GOT3 (cell line): ENCODE data around the gene BCAS3.

Experiments
- DNase-seq: peaks from one replicate; lab custom pipeline; 2025; ENCODE audit warnings: mixed read lengths; lab: John Stamatoyannopoulos, UW

BCAS3 gene

DNA sequence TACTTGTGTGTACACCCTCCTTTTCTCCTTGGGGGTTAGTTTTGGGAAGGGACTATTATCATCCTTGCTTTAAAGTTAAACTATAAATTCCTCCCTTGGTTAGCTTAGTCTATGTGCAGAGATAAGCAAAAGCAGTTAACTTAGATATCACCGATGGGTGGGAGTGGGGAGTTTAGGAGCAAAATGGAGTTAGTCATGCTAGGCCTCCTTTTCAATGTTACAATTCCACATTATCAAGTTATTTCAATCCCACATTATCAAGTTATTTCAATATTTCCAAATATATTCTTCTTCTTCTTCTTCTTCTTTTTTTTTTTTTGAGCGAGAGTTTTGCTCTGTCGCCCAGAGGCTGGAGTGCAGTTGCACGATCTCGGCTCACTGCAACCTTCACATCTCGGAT is 1.7 kb upstream of the BCAS3 start:
- DNase-seq, result no peak

DNA sequence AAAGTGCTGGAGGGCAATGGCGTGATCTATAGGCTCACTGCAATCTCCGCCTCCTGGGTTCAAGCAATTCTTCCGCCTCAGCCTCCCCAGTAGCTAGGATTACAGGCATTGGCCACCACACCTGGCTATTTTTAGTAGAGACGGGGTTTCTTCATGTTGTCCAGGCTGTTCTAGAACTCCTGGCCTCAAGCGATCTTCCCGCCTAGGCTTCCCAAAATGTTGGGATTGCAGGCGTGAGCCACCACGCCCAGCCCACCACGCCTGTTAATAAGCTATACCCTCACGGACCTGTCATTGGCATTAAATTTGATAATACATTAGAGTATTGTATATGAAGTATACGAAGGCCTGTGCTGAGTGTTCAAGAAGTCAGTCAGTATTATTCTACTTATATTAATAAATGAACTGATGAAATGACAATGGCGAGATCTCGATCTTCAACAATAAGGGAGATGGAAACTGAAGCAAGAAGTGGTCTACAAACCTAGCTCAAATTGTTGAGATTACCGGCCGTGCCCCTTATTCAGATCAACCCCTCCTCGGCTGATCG is 818 bp upstream of the BCAS3 start:
- DNase-seq, result no peak

GRCh38 chr17:60678118-60678444 is 430 bp downstream of the BCAS3 start:
- no peak for DNase-seq

DNA sequence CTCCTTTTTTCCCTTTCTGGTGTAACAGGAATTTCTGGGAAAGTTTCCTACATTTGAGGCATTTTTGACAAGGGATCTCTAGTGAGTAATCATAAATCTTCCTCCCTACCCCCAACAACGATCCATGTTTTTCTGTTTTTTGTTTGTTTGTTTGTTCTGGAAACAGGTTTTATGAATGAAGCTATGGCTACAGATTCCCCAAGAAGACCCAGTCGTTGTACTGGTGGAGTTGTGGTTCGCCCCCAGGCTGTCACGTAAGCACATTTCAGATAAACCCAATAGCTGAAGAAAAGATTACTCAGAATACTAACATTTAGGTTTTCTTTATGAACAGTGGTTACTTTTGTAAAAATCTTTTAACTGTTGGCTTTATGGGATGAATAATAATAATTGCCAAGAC is 1.6 kb downstream of the BCAS3 start:
- DNase-seq, result no peak

DNA sequence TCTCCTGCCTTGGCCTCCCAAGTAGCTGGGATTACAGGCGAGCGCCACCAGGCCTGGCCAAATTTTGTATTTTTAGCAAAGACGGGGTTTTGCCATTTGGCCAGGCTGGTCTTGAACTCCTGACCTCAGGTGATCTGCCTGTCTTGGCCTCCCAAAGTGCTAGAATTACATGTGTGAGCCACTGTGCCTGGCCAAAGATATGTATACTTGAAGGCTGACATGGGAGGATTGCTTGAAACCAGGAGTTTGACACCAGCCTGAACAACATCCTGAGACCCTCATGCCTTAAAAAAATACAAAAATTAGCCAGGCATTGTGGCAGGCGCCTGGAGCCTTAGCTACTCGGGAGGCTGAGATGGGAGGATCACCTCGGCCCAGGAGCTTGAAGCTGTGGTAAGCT is 3.1 kb downstream of the BCAS3 start:
- DNase-seq, result no peak

DNA sequence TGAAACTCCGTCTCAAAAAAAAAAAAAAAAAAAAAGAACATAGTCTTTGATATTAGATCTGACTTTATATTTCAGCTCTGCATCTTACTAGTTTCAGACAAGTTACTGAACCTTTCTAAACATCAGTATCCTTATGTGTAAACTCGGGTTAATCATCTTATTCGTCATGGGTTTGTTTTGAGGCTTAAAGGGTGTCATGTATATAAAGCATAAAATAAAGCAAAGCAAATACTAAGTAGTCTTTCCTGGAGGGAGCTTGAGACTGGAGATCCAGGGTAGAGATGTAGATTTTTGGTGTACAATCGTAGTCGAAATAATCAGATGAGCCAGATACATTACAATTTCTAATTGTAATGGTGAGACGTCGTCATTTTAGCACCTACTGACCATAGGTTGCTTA is 7.8 kb downstream of the BCAS3 start:
- DNase-seq, result no peak

- no peak for DNase-seq
Observed at GRCh38 chr17:60695960-60696359, 18.3 kb downstream of the BCAS3 start.

- DNase-seq, result no peak
Observed at GRCh38 chr17:60699090-60699489, 21.4 kb downstream of the BCAS3 start.

DNA sequence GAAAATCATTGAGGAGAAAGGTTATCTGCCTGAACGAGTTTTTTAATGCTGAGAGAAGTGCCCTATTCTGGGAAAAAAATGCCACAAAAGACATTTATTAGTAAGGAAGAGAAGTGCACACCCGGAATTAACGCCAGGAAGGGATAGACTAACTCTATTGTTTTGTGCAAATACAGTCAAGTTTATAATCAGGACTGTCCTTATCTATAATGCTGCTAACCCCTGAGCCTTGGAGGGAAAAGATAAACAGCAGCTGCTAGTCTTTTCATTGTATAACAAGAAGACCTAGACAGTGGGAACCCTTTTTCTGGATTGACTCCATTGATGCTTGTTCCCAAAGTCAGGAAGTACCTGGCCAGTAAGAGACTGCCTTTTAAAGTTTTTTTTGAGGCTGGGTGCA is 26.5 kb downstream of the BCAS3 start:
- DNase-seq, result no peak

- DNase-seq, result no peak
Observed at GRCh38 chr17:60712675-60713074, 35.0 kb downstream of the BCAS3 start.

DNA sequence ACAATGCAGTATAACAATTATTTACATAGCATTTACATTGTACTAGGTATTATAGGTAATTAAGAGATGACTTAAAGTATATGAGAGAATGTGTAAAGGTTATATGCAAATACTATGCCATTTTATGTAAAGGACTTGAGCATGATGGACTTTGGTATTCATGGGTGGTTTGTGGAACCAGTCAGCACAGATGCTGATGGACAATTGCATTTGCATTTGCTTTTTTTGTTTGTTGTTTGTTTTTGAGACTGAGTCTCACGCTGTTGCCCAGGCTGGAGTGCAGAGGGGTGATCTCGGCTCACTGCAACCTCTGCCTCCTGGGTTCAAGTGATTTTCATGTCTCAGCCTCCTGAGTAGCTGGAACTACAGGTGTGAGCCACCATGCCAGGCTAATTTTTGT is 36.0 kb downstream of the BCAS3 start:
- DNase-seq, result no peak

DNA sequence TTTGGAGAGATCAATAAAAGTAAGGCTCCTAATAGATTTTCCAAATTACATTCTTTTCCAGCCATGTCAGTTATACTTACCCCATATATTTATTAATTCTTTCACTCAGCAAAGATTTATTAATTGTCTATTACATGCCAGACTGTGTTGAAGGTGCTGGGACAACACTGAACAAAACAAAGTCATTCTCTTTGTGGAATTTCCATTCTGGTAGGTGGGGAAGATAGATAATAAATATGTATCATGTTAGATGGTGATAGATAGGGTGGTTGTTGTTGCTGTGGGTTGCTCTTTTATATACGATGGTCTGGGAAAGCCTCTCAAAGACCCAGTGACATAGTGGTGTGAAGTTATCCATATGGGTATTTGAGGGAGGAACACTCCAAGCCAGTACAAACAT is 39.1 kb downstream of the BCAS3 start:
- no peak for DNase-seq

- DNase-seq, result no peak
Observed at GRCh38 chr17:60717814-60718213, 40.2 kb downstream of the BCAS3 start.

DNA sequence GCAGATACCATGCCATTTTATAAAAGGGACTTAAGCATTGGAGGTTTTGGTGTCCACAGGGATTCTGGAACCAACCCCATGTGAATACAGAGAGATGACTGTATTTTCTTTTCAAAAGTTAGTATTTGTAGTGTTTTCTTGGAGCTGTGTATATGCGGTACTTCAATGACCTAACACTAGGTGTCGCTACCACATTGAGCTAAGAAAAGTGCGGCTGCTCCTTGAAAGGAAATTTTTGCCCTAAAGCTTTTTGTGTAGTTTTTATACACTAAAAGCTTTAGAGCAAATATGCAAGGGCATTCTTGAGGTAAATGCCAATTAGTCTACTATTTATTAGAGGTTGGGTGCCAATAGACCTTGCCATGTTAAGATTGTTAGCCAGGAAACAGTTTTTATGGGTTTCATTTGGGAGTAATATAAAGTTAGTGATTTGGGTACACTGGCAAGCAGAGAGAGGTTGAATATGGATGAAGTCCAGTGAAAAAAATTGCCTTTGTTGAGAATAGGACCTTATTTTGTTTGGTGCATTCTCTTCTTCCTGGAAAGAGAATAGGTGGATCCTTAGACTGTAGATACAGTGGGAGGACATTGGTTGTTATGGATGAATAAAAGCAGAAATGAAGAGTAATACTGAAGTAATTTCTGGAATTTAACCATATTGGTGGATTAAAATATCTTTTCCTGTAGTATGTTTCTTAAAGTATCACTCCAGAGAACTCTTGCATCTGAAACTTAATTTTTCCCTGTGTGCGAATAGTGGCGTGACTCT is 43.3 kb downstream of the BCAS3 start:
- no peak for DNase-seq

GRCh38 chr17:60724647-60725046 is 47.0 kb downstream of the BCAS3 start:
- no peak for DNase-seq

GRCh38 chr17:60729854-60730253 is 52.2 kb downstream of the BCAS3 start:
- DNase-seq, result no peak

- DNase-seq, result no peak
Observed at GRCh38 chr17:60730273-60730672, 52.6 kb downstream of the BCAS3 start.

DNA sequence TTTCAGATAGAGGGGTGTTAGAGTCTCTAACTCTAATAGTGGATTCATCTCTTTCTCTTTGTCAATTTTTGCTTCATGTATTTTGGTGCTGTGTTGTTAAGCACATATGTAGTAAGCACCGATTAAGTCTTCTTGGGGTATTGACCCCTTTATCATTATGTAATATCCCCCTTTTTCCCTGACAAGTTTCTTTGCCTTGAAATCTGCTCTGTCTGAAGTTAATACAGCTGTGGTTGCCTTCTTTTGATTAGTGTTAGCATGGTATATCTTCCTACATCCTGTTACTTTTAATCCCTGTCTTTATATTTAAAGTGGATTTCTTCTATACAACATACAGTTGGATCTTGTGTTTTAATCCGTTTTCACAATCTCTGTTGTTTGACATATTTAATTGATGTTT is 60.6 kb downstream of the BCAS3 start:
- no peak for DNase-seq

GRCh38 chr17:60740584-60740983 is 62.9 kb downstream of the BCAS3 start:
- DNase-seq, result no peak

DNA sequence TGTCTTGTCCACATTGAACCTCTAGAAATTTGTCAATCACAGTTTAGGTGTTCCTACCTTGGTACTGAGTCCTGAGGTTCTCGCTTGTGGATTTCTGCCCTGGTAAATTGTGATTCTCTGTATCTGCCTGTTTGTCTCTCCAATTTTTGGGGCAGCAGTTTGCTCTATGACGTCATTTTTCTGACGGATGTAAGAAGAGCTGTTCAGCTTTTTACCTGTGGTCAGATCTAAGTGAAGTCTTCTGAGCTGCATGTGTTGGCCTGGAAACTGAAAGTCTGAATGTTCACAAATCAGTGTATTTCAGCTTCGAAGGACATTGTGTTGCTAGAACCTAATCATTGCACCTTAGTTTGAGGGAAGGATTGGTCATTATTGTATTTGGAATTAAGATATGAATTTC is 63.4 kb downstream of the BCAS3 start:
- DNase-seq, result no peak

DNA sequence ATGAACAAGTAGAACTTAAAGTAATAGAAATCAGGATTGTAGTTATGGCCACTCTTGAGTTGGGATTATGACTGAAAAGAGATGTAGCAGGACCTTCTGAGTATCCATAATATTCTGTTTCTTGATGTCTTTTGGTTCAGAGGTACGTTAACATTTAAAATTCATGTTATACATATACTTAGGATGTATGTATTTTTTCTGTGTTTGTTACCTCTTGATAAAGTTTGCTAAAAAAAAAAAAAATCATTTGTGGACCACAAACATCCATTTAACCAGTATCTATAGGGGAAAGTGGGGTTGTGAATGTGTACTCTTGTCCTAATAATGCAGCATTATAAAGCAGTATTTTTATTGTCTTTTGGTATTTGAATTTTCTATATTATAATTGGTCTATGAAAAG is 65.6 kb downstream of the BCAS3 start:
- DNase-seq, result no peak

GRCh38 chr17:60743799-60744198 is 66.1 kb downstream of the BCAS3 start:
- no peak for DNase-seq

DNA sequence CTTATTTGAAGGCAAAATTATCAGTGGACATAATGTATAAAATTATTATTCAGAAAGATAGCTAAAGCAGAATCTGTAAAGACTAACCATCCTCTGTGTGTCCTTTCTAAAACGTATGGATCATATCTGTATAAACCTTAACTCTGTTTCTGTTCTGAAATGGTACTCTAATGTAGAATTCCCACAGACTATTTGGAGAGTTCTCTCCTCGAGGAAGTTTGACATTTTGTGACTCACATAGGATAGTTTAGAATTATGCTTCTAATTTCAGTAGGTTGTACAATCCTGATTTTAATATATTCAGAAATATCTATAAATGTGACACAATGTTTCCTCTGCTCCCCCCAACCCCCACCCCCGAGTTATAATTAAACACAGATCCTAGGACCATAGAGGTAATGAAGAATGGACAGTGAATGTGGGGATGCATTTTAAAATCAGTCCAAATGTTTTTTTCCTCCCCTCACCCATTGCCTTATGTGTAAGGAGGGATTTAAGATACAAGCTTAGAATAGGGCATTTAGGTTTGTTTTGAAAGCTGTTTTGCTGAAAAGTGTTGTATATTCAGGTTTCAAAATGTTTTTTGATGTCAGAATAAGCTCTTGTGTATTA is 66.8 kb downstream of the BCAS3 start:
- DNase-seq, result no peak

DNA sequence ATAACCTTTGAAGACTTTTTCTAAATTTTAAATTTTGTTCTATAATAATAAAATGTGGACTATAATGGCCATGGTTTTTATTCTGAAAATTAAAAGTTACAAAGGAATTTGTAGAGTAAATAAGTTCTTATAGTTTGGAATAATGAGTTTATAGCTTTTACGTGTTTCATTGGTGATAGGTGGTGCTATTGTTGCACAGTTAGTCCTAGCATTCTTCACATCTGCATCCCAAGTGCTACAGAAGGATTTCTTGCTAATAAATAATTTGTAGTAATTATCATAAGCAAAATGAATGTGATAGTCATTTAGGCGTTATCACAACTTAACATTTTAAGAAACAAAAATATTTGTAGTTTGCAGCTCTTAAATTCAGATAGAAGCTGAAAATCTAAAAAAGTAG is 67.9 kb downstream of the BCAS3 start:
- no peak for DNase-seq
